Progenitor cell of endocrine pancreas (in vitro differentiated cells): ENCODE data around the gene HOXD10. TPM values are rescaled to one million over a fixed set of nuclear protein-coding genes. Genes with fewer than 3 reads are reported as not detected.

Experiments used
- DNase-seq: peaks from one replicate; pipeline ENCODE4 v3.0.0; 2021; ENCODE audit warnings: low spot score; ENCODE audit not compliant: unreplicated experiment
- H3K27ac Mint-ChIP-seq: 2 replicates; pipeline ENCODE4 v1.8.0; 2021; ENCODE audit warnings: mild to moderate bottlenecking, moderate library complexity, mixed read lengths
- H3K27me3 Mint-ChIP-seq: 2 replicates; pipeline ENCODE4 v1.8.0; 2021; ENCODE audit warnings: mixed read lengths
- H3K36me3 Mint-ChIP-seq: 2 replicates; pipeline ENCODE4 v1.8.0; 2022; ENCODE audit warnings: mixed read lengths; ENCODE audit not compliant: insufficient read depth
- H3K4me1 Mint-ChIP-seq: 2 replicates; pipeline ENCODE4 v1.8.0; 2021; ENCODE audit warnings: low read depth, mixed read lengths
- H3K4me3 Mint-ChIP-seq: 2 replicates; pipeline ENCODE4 v1.8.0; 2021; ENCODE audit warnings: low read depth, mild to moderate bottlenecking, moderate library complexity, mixed read lengths
- H3K9me3 Mint-ChIP-seq: 2 replicates; pipeline ENCODE4 v1.8.0; 2021; ENCODE audit warnings: low read depth, mixed read lengths
- CTCF ChIP-seq: fragments of 200-600 bp; sonication (generic); IDR thresholded peaks from one replicate; pipeline ENCODE4 v1.5.0; 2021; ENCODE audit warnings: antibody characterized with exemption, mild to moderate bottlenecking; ENCODE audit not compliant: unreplicated experiment
- total RNA-seq: library from RNA; stranded (reverse); gene quantifications from 2 replicates; pipeline ENCODE4 v1.2.1, GENCODE V29; 2021

The HOXD10 gene
- total RNA-seq, 1 donor from 2014 or later = not detected

GRCh38 chr2:176128172-176128981, 11.8 kb downstream of the HOXD10 start:
- Mint-ChIP-seq H3K4me3 (no peak overlapping the region), H3K36me3 (no peaks in the 10 kb centered on the region), H3K27ac (no peak overlapping the region), H3K4me1 (no peaks in the 10 kb centered on the region), H3K9me3 (no peaks in the 10 kb centered on the region), H3K27me3 (peaks cover 89% of the 10 kb centered on the region)
- no peak for TF ChIP-seq CTCF
- no peak for DNase-seq

GRCh38 chr2:176128982-176129796, 12.6 kb downstream of the HOXD10 start, which contains the start of gene HOXD8:
HOXD8 (plus strand) TSS chr2:176129705; CDS start chr2:176130367, 662 bp downstream.
- no peak for TF ChIP-seq CTCF
- Mint-ChIP-seq H3K27ac (no peak within 1 kb of the TSS), H3K4me1 (no peaks in the 10 kb centered on the region), H3K36me3 (no peaks in the 10 kb centered on the region), H3K27me3 (peaks cover 89% of the 10 kb centered on the region), H3K9me3 (no peaks in the 10 kb centered on the region), H3K4me3 (peak within 1 kb of the TSS; percentile 37)
- DNase-seq = no peak

- no peaks in the 10 kb centered on the region for H3K9me3 Mint-ChIP-seq
- DNase-seq = no peak
- H3K27ac Mint-ChIP-seq = no peak overlapping the region
- H3K27me3 Mint-ChIP-seq = peaks cover 89% of the 10 kb centered on the region
- no peaks in the 10 kb centered on the region for H3K36me3 Mint-ChIP-seq
- TF ChIP-seq CTCF = no peak
- peak overlapping the region; percentile 37 for H3K4me3 Mint-ChIP-seq
- no peaks in the 10 kb centered on the region for H3K4me1 Mint-ChIP-seq
These were observed 13.2 kb downstream of the HOXD10 start for GRCh38 chr2:176129813-176130146.

- no peak for DNase-seq
- H3K27me3 Mint-ChIP-seq = peaks cover 89% of the 10 kb centered on the region
- TF ChIP-seq CTCF = peak; percentile 14
- no peaks in the 10 kb centered on the region for H3K36me3 Mint-ChIP-seq
- H3K4me3 Mint-ChIP-seq = peak overlapping the region; percentile 32
- no peak overlapping the region for H3K27ac Mint-ChIP-seq
- no peaks in the 10 kb centered on the region for H3K9me3 Mint-ChIP-seq
- no peaks in the 10 kb centered on the region for H3K4me1 Mint-ChIP-seq
These were observed 13.8 kb downstream of the HOXD10 start for GRCh38 chr2:176130147-176130956.
